Measurements from ENCODE around the gene GAS6.
A peak's percentile ranks its signal among the peaks of the same experiment; 100 is the strongest.
"Not testable (repeated sequence)": the region's sequence is repeated elsewhere in the genome, so short reads cannot be mapped to it uniquely, and the experiment has no call there.

GAS6 gene

DNA sequence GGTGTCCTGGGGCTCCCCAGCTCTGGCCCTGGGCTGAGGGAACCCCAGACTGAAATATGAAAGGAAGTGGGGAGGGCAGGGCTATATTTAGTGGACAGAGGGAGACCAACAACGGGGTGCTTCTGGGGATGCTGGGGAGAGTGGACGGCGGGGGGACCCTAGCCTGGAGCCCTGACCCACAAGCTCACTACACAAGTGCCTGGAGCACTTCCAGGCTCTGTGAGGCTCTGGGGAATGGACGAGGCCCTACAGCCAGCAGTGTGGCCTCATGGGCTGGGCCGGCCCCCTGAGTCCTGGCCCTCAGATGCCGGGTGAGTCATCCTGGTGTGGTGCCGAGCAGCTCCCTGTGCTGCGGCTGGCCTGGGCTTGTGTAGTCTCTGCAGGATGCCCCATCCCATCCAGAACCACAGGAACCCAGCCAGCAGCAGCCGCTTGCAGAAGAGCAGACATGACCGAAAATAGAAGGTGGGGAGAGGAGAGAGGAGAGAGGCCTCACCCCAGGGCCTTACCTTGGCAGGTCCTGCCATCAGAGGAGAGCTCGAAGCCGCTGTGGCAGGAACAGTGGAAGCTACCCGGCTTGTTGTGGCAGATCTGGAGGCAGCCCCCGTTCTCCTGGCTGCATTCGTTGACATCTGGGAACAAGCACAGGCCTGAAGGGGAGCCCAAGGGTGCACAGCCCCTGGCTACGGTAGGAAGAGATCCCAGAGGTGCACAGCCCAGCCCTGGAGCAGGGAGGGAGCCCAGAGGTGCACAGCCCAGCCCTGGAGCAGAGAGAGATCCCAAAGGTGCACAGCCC, 26.1 kb downstream of the GAS6 start:
- DNase-seq (ENCODE audit: low read depth, low spot score) = peak; percentile 89

DNA sequence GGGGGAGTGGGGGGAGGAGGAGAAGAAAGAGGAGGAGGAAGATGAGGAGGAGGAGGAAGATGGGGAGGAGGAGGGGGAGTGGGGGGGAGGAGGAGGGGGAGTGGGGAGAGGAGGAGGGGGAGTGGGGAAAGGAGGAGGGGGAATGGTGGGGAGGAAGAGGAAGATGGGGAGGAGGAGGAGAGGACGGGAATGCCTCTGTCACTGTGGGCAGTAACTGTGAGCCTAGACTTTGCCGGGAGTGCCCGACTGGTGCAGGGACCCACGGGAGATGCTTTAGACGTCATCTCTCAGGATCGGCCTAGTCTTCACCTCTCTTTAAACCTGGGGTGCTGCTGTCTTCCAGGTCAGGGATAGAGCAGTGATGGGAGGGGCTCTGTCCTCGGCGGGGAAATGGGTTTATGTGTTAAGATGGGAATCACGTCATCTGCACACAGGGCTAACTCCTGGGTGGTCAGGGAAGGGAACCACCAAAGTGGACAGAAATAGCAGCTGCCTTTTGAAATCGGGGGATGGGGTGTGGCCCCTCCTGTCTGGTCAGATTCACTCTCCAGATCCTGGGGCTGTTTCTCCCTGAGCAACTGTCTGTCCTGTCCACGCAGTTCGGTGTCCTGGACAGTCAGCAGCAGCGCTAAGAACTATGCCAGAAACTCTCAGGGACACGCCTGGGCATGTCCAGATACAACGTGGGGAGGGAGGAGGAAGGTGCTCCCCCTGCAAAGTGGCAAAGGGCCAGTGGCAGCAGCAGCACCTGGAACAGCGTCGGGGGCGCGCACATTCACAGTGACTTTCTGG, 26.9 kb downstream of the GAS6 start:
- DNase-seq (ENCODE audit: low read depth, low spot score) = peak; percentile 82

DNA sequence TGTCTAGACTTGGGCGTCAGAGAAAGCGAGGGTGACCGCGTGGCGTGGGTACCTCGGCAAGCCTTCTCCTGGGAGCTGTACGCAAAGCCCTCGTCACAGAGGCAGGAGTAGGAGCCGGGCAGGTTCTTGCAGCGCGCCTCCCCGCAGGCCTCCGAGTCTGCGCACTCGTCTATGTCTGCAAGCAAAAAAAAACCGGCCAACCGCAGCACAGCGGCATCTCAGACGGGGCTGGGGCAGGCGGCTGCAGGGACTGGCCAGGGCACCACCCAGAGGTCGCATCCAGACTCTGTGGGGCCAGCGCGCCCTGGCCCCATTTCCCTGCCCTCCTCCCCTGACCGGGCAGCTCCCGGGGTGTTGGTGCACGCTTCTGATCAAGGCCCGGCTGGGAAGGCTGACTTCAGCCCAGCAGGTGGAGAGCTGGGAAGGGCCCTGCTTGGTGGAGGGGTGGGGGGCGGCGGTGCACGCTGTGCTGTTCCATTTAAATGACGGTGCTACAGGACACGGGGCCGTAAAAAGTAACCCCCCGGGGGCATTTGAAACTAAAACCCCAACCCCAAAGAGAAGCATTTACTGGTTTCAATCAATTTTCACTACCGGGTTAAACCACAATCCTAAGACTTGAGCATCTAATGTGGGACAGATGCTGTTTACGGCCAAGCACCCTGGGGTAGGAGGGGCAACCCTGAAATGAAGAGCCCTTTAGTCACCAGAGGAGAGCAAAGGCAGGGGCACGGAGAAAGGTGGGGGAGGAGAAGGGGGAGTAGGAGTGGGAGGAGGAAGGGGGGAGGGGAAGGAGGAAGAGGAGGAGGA, 28.2 kb downstream of the GAS6 start:
- peak; percentile 82 for DNase-seq (ENCODE audit: low read depth, low spot score)

DNA sequence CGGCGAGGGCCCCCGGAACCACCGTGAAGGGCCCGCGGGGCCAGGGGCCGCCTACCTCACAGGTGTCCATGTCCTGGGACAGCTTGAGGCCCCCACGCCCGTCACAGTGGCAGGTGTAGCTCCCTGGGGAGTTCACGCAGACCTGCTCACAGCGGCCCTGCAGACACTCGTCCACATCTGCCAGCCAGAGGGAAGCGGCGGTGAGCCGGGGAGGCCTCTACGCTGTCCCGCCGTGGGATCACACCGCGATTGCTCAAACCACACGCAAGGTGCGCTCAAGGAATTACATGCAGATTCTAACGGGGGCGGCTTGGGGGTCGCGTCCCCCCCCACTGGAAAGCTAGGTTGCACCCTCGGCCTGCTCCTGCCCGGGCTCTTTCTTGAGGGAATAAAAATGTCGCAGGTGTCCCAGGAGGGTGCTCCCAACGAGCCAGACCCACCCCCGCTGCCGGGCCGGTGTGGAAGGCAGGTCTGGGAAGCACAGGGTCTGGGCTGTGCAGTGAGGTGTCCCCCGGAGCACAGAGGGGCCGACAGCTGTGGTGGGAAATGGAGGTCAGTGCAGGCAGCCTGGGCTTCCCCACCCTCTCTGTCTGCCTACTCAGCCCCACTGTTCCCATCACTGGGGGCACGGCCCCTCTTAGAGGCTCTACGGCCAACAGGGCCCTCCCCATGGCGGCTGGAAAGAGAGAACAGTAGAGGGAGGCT, 29.2 kb downstream of the GAS6 start:
- no peak for DNase-seq (ENCODE audit: low read depth, low spot score)

DNA sequence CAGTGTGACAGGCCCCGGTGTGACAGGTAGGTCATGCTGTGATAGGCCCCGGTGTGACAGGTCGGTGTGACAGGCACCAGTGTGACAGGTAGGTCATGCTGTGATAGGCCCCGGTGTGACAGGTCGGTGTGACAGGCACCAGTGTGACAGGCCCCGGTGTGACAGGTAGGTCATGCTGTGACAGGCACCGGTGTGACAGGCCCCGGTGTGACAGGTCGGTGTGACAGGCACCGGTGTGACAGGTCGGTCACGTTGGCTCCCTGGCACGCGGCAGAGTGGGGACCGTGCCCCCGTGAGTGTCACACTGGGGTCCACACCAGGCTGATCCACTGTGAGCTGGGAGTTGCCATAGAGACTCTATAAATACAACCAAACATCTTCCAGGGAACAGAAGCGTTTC, 29.9 kb downstream of the GAS6 start:
- not testable (repeated sequence) for DNase-seq (ENCODE audit: low read depth, low spot score)

DNA sequence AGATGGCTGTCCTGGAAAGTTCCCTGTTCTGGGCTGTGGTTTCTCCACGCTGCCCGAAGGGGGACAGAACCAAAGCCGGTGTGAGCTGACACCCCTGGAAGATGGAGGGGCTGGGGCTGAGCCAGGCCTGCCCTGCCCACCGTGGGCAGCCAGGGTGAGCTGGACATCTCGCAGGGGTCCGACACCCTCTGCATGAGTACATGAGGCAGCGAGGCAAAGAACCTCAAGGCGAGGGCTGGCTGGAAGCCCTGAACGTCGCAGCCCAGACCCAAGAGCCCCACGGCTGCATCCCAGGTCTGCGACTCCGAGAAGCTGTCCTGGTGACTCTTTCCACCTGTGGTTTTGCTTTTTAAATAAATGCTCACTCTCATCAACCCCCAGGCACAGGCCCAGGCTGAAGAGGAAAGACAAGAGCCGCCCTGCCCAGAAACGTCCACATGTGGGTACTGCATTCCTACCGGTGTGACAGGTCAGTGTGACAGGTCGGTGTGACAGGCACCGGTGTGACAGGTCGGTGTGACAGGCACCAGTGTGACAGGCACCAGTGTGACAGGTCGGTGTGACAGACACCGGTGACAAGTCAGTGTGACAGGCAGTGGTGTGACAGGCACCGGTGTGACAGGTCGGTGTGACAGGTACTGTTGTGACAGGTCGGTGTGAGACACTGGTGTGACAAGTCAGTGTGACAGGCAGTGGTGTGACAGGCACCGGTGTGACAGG, 30.6 kb downstream of the GAS6 start:
- no peak for DNase-seq (ENCODE audit: low read depth, low spot score)

DNA sequence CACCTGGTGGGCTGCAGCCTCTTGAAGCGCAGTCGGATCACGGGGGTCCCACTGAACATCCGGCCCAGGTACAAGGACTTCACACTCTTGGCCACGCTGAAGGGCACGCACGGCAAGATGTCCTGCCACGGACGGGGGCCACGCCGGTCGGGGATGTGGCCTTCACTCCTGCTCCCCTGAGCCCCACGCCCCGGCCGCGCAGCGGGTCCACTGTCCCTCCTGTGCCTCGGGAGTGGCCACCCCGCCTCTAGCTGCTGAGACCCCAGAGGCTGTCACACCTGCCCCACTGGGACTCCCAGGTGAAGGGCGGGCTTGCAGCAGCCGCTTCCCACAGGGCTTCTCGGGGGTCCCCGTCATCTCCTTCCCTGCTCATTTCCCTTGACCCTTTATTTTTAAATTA, 31.2 kb downstream of the GAS6 start:
- DNase-seq (ENCODE audit: low read depth, low spot score) = no peak

DNA sequence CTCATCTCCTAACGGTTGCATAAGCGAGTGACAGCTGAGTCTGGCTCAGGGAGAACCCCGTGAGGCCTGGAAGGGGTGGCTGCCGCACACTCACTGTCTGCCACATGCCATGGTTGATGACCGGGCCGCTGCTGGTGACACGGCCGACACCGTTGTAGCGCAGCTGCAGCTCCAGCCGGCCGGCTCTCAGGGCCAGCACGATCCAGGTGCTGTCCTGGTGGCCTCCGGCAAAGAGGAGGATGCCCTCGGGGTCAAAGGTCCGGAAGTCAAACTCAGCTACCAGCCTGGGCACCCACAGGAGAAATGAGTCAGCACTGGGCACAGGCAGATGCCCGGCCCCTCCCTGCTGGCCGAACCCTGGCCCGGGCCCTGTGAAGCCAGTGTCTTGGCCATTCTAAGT, 31.7 kb downstream of the GAS6 start:
- no peak for DNase-seq (ENCODE audit: low read depth, low spot score)

DNA sequence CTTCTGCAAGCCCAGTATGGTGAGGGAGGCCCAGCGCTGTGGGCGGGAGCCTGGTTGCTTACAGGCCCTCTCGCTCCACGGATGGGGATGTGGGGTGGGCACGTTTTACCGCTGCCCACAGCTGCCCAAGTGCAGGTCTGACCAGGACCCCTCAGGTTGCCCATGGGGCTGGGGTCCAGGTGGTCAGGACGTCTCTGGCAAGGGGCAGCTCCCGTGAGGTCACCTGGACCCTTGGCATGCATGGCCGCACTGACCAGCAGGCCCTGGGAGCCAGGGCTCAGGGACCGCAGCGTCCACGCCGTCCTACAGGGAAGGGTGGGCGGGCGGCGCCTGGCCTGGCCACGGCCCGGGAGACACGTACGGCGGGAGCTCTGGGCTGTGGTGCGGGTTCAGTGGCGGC, 32.8 kb downstream of the GAS6 start:
- no peak for DNase-seq (ENCODE audit: low read depth, low spot score)

DNA sequence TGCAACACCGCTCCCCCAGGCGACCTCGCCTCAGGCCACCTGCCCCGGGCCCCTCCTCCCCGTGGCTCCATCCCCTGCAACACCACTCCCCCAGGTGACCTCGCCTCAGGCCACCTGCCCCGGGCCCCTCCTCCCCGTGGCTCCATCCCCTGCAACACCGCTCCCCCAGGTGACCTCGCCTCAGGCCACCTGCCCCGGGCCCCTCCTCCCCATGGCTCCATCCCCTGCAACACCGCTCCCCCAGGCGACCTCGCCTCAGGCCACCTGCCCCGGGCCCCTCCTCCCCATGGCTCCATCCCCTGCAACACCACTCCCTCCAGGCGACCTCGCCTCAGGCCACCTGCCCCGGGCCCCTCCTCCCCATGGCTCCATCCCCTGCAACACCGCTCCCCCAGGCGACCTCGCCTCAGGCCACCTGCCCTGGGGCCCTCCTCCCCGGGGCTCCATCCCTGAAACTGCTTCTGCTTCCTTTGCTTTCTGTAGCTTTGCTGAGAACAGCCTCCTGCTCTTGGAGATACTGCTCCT, 33.4 kb downstream of the GAS6 start:
- DNase-seq (ENCODE audit: low read depth, low spot score) = not testable (repeated sequence)

DNA sequence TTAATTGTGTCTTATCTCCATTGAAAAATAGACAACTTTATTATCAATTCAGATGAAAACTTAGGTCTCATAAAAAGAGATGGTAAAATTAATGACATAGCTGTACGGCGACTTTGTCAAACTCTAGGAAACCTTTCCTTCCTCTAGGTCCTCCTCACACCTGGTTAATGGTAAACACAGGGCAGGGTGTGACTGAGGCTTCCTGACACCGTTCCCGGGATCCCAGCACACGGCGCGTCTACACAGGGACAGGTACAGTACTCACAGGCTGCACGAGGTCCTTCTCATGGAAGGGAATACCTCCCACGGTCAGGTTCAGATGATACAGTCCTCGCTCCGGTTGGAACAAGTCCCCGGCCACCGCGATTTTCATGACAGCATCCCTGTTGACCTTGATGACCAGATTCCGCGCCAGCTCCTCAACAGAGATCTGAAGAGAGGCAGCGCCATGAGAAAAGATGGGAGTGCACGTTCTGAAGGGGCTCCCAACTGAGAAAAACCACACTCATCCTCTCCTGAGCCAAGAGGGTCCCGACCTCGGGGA, 35.5 kb downstream of the GAS6 start:
- DNase-seq (ENCODE audit: low read depth, low spot score) = no peak

DNA sequence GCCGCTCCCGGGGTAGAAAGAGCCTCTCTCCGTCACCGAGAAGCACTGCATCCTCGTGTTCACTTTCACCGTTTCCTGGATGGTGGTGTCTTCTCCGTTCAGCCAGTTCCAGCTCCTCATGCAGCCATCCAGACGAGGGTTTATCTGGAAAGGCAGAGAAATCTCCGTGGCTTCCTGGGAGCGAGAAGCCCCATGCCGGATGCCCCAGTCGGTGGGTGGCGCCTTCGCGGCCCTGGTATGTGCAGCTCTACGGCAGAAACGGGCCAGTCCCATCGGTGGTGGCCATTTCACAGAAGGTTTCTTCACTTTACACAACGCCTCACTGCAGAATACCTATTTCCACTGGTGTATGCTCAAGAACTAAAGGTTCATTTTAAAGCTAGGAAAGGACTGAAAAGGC, 36.9 kb downstream of the GAS6 start:
- DNase-seq (ENCODE audit: low read depth, low spot score) = no peak

DNA sequence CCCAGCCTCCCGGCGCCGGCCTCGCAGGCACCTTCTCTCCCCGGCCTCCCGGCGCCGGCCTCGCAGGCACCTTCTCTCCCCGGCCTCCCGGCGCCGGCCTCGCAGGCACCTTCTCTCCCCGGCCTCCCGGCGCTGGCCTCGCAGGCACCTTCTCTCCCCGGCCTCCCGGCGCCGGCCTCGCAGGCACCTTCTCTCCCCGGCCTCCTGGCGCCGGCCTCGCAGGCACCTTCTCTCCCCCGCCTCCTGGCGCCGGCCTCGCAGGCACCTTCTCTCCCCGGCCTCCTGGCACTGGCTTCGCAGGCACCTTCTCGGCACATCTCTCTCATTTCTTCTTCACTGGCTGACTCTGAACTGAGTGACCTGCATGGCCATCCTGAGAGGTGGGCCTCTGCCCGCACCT, 37.4 kb downstream of the GAS6 start:
- DNase-seq (ENCODE audit: low read depth, low spot score) = not testable (repeated sequence)

DNA sequence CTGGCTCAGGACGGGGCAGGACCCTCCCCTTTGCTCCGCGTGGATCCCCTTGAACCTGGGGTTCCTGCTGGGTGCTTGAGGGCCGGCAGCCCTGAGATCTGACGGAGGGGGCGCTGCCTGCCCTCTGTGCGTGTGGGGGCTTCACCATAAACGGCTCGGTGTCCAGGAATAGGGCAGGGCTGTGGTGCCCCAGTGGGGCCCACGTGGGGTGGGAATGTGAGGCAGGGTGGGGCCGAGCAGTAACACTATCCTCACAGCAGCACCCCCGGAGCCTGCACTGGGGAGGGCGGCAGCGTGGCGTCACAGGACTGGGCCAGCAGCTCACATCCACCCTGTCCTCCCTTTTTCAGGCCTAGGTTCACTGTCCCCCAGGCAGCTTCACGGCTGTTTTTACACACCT, 38.0 kb downstream of the GAS6 start:
- no peak for DNase-seq (ENCODE audit: low read depth, low spot score)

DNA sequence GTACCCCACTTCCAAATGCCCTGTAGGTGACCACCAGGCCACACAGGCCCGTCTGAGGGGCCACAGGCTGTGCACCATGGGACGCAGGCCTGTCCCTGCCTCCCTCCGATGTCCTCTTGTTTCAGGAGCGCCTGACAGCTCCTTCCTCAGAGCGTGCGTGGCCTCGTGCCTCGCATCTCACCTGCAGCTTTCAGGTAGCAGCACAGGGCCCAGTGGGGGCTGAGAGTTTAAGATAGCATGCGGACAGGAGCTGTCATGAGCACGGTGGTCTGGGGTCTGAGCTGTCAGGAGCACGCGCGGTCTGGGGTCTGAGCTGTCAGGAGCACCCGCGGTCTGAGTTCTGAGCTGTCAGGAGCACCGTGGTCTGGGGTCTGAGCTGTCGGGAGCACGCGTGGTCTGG, 40.1 kb downstream of the GAS6 start:
- no peak for DNase-seq (ENCODE audit: low read depth, low spot score)

DNA sequence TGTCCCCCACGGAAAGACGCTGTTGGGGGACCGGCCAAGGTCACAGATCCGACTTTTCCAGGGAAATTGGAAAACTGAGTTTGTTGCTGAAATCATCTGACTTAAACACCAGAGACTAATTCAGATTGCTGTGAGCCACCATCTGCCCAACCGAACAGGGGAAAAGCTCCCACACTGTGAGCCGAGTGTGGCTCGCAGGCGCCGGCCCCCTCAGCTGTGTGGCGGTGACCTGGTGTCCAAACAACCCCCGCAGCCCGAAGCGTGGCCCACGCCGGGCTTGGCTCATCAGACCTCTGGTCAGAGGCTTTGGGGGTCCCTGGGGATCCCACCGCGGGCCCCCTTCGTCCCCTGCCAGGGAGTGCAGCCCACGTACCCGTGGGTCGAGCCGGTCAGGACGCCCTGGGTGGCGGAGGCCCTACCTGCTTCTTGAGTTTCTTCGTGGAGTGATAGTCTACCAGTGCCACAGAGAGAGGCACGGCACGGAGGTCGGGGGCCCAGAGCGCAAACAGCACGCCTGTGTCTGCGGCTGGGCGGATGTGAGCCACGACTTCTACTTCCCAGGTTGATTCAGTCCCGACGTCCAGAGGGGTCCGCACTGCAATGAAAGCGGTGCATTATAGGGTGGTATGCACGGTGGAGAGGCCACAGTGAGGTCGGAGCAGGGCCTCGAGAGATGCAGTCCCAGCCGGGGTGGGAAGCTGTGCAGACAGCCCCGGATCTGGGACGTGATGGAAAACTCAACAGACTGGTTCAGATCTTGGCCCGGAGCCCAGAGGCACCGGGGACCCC, 40.7 kb downstream of the GAS6 start:
- no peak for DNase-seq (ENCODE audit: low read depth, low spot score)

DNA sequence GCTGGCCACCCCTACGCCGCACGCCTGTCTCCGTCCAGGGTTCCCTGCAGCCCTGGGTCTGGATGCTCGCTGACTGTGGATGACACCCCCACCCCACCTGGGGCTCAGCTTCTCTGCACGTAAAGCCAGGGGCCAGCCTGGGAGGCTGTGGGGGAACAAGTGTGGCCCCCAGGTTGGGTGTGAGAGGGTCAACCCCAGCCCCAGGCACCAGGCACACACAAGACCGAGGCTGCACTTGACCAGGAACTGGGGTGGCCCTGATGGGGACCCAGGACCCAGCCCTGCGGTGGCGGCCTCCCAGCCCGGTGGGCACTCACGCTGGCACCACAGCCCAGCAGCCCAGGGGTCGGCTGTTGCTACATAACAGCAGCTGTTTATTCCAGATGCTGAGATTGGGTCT, 41.6 kb downstream of the GAS6 start:
- DNase-seq (ENCODE audit: low read depth, low spot score) = no peak

DNA sequence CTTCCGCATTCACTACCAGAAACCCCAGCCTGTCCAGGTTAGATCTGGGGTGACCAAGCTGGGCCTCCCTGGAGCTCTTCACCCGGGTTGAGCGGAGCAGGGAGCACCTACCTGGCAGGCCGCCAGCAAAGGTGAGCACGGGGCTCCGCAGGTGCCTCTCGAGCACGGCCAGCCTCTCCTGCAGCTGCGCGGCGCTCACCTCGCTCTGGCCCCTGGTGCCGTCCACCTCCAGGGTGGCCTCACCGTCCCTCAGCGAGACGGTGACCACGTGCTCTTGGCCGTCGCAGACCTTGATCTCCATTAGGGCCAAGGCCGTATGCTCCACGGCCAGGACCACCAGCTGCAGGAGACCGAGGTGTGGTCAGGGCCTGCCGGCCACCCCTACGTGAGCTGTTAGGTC, 42.0 kb downstream of the GAS6 start:
- DNase-seq (ENCODE audit: low read depth, low spot score) = no peak

DNA sequence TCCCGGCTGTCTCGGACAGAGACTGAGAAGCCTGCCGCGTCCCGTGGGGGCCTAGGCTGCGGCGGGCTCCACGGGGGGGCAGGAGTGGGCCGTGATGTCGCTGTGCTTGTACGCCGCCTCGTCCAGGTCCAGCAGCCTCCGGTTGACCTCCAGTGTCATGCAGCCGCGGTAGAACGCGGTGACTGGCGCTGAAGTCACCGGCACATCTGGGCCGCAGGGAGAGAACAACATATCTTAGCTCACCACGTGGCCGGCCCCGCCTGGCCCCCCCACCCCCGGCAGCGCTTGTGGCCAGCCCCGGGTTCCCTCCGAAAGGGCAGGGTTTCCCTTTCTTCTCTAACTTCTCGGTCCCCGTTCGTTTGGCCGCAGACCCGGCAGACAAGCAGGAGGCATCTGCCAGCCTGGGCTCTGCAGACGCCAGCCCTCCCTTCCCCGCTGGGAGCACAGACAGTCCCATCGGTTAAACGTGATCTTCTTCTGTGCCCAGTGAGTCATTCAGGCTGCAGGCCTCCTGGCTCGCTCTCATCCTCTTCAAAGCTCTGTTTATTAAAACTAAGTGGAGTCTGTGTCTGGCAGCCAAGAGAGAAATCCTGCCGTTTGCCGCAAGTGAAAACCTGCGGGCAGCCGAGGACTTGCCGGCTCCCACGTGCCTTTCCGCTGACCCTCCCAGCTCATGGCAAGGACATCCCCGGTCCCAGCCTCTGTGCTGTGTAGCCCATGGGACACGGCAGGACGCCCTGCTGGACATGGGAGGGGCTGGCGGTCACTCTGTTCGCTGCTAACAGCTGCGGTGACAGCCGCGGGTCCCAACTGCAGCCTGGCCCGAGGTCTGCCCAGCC, 42.8 kb downstream of the GAS6 start:
- DNase-seq (ENCODE audit: low read depth, low spot score) = peak; percentile 89
